ENCODE results near the gene RHPN2.
A peak's percentile ranks its signal among the peaks of the same experiment; 100 is the strongest.

The RHPN2 gene

DNA sequence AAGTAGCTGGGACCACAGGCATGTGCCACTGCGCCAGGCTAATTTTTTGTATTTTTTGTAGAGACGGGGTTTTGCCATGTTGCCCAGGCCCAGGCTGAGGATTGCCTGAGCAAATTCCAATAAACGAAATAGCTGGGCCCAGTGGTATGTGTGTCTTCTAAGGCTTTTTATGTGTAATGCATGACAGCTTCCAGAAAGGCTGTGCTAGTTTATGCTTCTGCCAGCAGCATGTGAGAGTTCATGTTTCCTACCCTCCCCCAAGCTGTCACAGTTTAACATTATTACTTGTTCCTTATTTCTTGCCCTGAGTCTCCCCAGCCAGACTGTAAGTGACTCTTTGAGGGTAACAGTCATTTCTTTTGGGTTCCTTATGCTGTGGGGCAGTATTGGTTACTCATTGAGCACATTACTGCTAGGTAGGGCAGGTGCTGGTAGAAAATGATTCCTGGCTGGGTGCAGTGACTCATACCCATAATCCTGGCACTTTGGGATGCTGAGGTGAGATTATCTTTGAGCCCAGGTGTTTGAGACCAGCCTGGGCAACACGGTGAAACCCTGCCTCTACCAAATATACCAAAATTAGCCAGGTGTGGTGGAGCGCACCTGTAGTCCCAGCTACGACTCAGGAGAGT, 29.9 kb upstream of the RHPN2 start:
- no peak overlapping the region for H3K27ac ChIP-seq (ENCODE audit: insufficient read depth, low read depth, low read length, poor library complexity, severe bottlenecking)
- H3K4me3 ChIP-seq (ENCODE audit: insufficient read depth, low read depth, low read length), result no peak overlapping the region
- H3K4me1 ChIP-seq (ENCODE audit: control insufficient read depth, insufficient read depth, low read length), result no peaks in the 10 kb centered on the region
- peaks cover 20% of the 10 kb centered on the region for H3K36me3 ChIP-seq (ENCODE audit: control insufficient read depth, insufficient read depth, low read length)
- 94% methylated on average over 6 of the region's 6 CpGs for WGBS, 2 experiments
- H3K9me3 ChIP-seq (ENCODE audit: control insufficient read depth, low read length), result no peaks in the 10 kb centered on the region
- no peaks in the 10 kb centered on the region for H3K27me3 ChIP-seq (ENCODE audit: control insufficient read depth, insufficient read depth, low read length, poor library complexity, severe bottlenecking)

DNA sequence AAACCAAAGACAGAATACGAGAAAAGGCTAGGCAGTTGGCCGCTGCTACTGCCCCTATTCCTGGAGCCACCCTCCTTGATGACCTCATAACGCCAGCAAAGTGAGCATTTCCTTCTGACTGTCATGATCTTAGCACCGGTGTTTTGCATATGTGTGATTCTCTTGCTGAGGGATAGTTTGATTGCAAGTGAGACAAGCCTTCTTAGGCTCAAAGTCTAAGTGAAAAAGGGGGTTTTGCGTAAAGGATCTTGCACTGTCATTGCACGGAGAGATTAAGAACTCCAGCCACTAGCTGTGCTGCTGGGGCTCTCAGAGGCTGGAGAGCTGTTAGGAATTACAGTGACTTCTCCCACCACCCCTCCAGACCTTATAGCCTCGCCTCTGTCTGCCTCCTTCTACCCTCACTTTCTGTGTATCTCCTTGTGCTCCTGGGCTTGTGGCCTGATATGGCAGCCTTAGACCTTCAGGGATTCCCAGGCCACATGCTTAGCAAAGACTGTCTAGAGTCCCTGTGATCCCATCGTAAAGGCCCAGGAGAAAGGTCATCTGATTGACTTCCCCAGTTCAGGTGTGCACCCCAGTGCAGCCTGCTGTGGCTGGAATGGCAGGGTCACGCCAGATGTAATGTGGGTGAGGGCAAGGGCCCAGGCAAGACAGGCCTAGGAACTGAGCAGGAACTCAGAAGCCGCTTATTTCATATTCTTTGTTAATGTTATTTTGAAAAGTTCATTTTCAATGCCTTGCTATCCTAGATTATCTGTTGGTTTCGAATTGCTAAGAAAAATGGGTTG, 28.9 kb upstream of the RHPN2 start:
- no peaks in the 10 kb centered on the region for H3K9me3 ChIP-seq (ENCODE audit: control insufficient read depth, low read length)
- H3K4me3 ChIP-seq (ENCODE audit: insufficient read depth, low read depth, low read length), result no peak overlapping the region
- peaks cover 19% of the 10 kb centered on the region for H3K36me3 ChIP-seq (ENCODE audit: control insufficient read depth, insufficient read depth, low read length)
- H3K4me1 ChIP-seq (ENCODE audit: control insufficient read depth, insufficient read depth, low read length), result no peaks in the 10 kb centered on the region
- WGBS, 2 experiments, result 92 to 96% methylated on average over 11 of the region's 11 CpGs
- H3K27me3 ChIP-seq (ENCODE audit: control insufficient read depth, insufficient read depth, low read length, poor library complexity, severe bottlenecking), result no peaks in the 10 kb centered on the region
- no peak overlapping the region for H3K27ac ChIP-seq (ENCODE audit: insufficient read depth, low read depth, low read length, poor library complexity, severe bottlenecking)

DNA sequence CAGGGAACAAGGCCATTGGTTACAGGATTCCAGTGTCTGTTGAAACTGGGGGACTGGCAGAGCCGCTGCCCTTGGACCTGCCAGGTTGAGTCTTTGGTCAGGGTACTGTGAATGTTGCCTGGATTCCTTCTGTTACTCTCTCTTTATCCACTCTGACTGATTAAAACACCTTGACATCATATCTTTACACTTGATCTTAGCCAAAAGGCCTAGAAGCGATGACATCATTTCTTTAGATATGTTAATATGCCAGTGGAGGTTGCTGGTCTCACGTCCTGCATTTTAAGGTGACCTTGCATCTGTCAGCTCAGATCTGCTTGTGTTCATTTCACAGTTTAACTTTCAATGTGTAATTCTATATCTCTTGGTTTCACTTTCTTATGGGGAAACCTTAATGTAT, 25.5 kb upstream of the RHPN2 start:
- Histone ChIP-seq H3K36me3 (ENCODE audit: control insufficient read depth, insufficient read depth, low read length) (peaks cover 4% of the 10 kb centered on the region), H3K4me1 (ENCODE audit: control insufficient read depth, insufficient read depth, low read length) (no peaks in the 10 kb centered on the region), H3K9me3 (ENCODE audit: control insufficient read depth, low read length) (no peaks in the 10 kb centered on the region), H3K27me3 (ENCODE audit: control insufficient read depth, insufficient read depth, low read length, poor library complexity, severe bottlenecking) (no peaks in the 10 kb centered on the region), H3K4me3 (ENCODE audit: insufficient read depth, low read depth, low read length) (no peak overlapping the region), H3K27ac (ENCODE audit: insufficient read depth, low read depth, low read length, poor library complexity, severe bottlenecking) (no peak overlapping the region)
- 80 to 87% methylated on average over 3 of the region's 3 CpGs for WGBS, 2 experiments

DNA sequence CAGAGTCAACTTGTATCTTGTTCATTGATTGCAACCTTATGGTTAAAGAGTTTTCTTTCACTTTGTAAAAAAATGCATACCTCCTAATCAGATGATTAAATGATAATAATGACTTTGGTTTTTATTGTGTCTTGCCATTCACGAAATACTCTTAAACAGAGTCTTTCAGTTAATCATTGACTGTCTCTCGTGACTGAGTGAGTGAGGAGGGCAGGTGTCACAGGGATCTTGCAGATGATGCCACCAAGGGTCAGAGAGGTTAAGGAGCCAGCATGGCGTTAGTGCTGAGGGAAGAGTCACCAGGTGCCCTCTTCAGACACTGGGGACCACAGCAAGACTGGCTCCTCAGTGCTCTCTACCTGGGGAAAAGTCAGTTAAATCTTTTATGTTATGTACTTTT, 24.3 kb upstream of the RHPN2 start:
- Histone ChIP-seq H3K4me3 (ENCODE audit: insufficient read depth, low read depth, low read length) (no peak overlapping the region), H3K36me3 (ENCODE audit: control insufficient read depth, insufficient read depth, low read length) (peaks cover 4% of the 10 kb centered on the region), H3K9me3 (ENCODE audit: control insufficient read depth, low read length) (no peaks in the 10 kb centered on the region), H3K27ac (ENCODE audit: insufficient read depth, low read depth, low read length, poor library complexity, severe bottlenecking) (no peak overlapping the region), H3K4me1 (ENCODE audit: control insufficient read depth, insufficient read depth, low read length) (no peaks in the 10 kb centered on the region), H3K27me3 (ENCODE audit: control insufficient read depth, insufficient read depth, low read length, poor library complexity, severe bottlenecking) (no peaks in the 10 kb centered on the region)
- 92 to 96% methylated on average over 3 of the region's 3 CpGs for WGBS, 2 experiments

DNA sequence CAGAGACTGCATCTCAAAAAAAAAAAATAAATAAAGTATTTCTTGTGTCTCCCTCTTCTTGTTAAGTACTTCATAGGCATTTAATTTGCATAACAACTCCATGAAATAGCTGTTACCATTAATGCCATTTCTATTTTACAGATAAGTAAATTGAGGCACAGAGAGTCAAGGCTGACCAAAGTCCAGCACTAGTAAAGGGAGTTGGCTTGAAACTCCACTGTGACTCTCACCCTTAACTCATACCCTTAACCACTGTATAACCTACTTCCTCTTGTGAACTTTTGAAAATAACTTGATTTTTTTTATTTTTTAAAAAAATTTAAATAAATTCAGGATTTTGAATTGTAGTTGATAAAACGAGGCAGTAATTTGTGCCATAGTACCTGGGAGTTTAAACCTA, 22.3 kb upstream of the RHPN2 start:
- WGBS, 2 experiments, result 100% methylated on average over 1 of the region's 1 CpG
- Histone ChIP-seq H3K9me3 (ENCODE audit: control insufficient read depth, low read length) (no peaks in the 10 kb centered on the region), H3K4me3 (ENCODE audit: insufficient read depth, low read depth, low read length) (no peak overlapping the region), H3K27me3 (ENCODE audit: control insufficient read depth, insufficient read depth, low read length, poor library complexity, severe bottlenecking) (no peaks in the 10 kb centered on the region), H3K4me1 (ENCODE audit: control insufficient read depth, insufficient read depth, low read length) (peaks cover 3% of the 10 kb centered on the region), H3K27ac (ENCODE audit: insufficient read depth, low read depth, low read length, poor library complexity, severe bottlenecking) (no peak overlapping the region), H3K36me3 (ENCODE audit: control insufficient read depth, insufficient read depth, low read length) (peaks cover 4% of the 10 kb centered on the region)

DNA sequence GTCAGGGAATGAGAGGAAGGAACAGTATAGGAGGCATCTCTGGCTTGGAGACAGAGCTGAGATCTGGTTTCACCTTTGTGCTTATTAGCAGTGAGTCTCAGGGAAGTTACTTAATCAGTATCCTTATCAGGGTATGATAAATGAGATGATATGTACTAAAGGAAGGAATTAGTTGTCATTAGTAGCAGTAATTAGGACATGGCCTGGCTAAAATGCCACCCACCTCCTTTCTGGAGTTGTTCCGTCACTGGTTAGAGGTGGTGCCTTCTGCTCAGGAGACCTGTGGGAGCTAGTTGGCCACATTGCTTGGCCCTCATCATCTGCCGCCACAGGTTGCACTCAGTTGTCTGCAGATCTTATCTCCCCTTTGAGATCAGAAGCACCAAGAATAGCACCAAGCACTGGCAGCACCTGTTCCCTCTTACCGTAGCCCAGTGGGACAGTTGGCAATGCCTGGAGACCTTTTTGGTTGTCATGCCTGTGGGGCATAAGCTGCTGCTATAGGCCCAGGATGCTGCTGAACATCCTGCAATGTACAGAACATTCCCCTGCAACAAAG, 21.0 kb upstream of the RHPN2 start:
- Histone ChIP-seq H3K27me3 (ENCODE audit: control insufficient read depth, insufficient read depth, low read length, poor library complexity, severe bottlenecking) (no peaks in the 10 kb centered on the region), H3K9me3 (ENCODE audit: control insufficient read depth, low read length) (no peaks in the 10 kb centered on the region), H3K36me3 (ENCODE audit: control insufficient read depth, insufficient read depth, low read length) (peaks cover 4% of the 10 kb centered on the region), H3K4me3 (ENCODE audit: insufficient read depth, low read depth, low read length) (no peak overlapping the region), H3K27ac (ENCODE audit: insufficient read depth, low read depth, low read length, poor library complexity, severe bottlenecking) (no peak overlapping the region), H3K4me1 (ENCODE audit: control insufficient read depth, insufficient read depth, low read length) (peaks cover 3% of the 10 kb centered on the region)
- 90 to 97% methylated on average over 3 of the region's 3 CpGs for WGBS, 2 experiments

DNA sequence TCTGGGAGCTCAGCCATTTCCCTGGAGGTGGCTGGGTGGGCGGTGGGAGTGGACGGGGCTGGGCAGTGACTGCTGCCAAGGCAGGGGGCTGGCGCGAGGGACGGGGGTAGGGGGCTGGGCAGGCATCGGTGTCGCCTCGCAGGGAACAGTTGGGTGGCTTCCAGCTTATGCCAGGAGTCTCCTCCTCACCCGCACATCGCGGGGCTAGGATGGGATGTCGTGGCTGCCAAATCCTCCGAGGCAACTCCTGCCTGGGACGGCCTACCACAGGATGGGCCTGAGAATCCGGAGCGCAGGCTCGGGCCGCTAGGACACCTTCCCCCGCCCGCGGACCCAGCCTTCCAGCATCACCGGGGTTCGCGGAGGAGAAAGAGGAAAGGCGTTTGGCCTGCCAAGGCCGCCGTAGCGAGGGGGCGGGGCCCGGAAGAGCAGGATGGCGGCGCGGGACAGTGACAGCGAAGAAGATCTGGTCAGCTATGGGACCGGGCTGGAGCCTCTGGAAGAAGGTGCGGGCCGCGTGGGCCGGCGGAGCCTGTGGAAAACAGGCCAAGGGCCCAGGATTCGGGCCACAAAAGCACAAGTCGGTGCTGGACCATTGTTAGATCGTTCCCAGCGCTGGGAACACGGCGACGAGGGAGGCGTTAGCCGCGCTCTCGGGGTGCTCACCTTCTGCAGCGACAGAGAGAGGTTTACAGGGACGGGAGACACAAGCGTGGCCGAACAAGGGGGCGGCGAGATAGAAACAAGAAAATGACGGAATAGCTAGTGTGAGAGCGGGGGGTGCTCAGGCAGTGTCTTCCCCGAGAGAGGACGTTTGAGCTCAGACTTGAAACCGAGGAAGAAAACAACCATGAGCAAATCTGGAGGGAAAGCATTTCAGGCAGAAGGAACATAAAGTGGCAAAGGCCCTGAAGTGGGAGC, 16.3 kb upstream of the RHPN2 start, which contains the start of gene GPATCH1:
GPATCH1 (plus strand) TSS at position 421 of the 921 bp plus-strand sequence; CDS start at position 434, 13 bp downstream.
- H3K4me1 ChIP-seq (ENCODE audit: control insufficient read depth, insufficient read depth, low read length), result peaks cover 3% of the 10 kb centered on the region
- no peak within 1 kb of the TSS for H3K27ac ChIP-seq (ENCODE audit: insufficient read depth, low read depth, low read length, poor library complexity, severe bottlenecking)
- H3K36me3 ChIP-seq (ENCODE audit: control insufficient read depth, insufficient read depth, low read length), result no peaks in the 10 kb centered on the region
- no peaks in the 10 kb centered on the region for H3K9me3 ChIP-seq (ENCODE audit: control insufficient read depth, low read length)
- WGBS, 2 experiments, result 1 to 2% methylated on average over 62 of the region's 62 CpGs
- peak within 1 kb of the TSS; percentile 94 for H3K4me3 ChIP-seq (ENCODE audit: insufficient read depth, low read depth, low read length)
- H3K27me3 ChIP-seq (ENCODE audit: control insufficient read depth, insufficient read depth, low read length, poor library complexity, severe bottlenecking), result no peaks in the 10 kb centered on the region

DNA sequence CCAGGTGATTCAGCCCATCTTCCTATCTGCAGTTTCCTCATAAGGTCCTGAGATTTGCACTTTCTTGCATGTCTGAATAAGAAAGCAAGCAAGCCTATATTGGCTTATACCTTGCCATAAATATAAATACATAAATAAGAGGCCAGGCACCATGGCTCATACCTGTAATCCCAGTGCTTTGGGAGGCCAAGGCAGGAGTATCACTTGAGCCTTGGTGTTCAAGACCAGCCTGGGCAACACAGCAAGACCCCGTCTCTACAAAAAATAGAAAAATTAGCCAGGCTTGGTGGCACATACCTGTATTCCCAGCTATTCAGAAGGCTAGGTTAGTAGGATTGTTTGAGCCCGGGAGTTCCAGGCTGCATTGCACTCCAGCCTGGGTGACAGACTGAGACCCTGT, 10.8 kb upstream of the RHPN2 start:
- H3K9me3 ChIP-seq (ENCODE audit: control insufficient read depth, low read length), result no peaks in the 10 kb centered on the region
- no peaks in the 10 kb centered on the region for H3K4me1 ChIP-seq (ENCODE audit: control insufficient read depth, insufficient read depth, low read length)
- H3K36me3 ChIP-seq (ENCODE audit: control insufficient read depth, insufficient read depth, low read length), result no peaks in the 10 kb centered on the region
- no peaks in the 10 kb centered on the region for H3K27me3 ChIP-seq (ENCODE audit: control insufficient read depth, insufficient read depth, low read length, poor library complexity, severe bottlenecking)
- H3K4me3 ChIP-seq (ENCODE audit: insufficient read depth, low read depth, low read length), result no peak overlapping the region
- 91 to 96% methylated on average over 2 of the region's 2 CpGs for WGBS, 2 experiments
- no peak overlapping the region for H3K27ac ChIP-seq (ENCODE audit: insufficient read depth, low read depth, low read length, poor library complexity, severe bottlenecking)

DNA sequence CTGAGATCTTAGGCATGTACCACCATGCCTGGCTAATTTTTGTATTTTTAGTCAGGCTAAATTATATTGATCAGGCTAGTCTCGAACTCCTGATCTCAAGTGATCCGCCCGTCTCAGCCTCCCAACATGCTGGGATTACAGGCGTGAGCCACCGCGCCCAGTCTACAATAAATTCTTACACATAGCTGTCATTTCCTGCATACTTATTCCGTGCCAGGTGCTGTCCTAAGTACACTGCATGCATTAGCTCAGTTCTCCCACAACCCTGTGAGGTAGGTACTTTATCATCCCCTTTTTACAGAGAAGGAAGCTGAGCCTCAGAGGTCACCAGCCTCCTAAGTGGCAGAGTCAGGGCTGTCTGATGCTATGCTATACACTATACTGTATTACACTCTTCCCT, 7.2 kb upstream of the RHPN2 start:
- Histone ChIP-seq H3K4me1 (ENCODE audit: control insufficient read depth, insufficient read depth, low read length) (no peaks in the 10 kb centered on the region), H3K27me3 (ENCODE audit: control insufficient read depth, insufficient read depth, low read length, poor library complexity, severe bottlenecking) (no peaks in the 10 kb centered on the region), H3K27ac (ENCODE audit: insufficient read depth, low read depth, low read length, poor library complexity, severe bottlenecking) (no peak overlapping the region), H3K4me3 (ENCODE audit: insufficient read depth, low read depth, low read length) (no peak overlapping the region), H3K36me3 (ENCODE audit: control insufficient read depth, insufficient read depth, low read length) (no peaks in the 10 kb centered on the region), H3K9me3 (ENCODE audit: control insufficient read depth, low read length) (no peaks in the 10 kb centered on the region)
- 93 to 96% methylated on average over 7 of the region's 7 CpGs for WGBS, 2 experiments

All from ectodermal cell (in vitro differentiated cells).